ENCODE results near the gene SPEN.
"Not testable (repeated sequence)": the region's sequence is repeated elsewhere in the genome, so short reads cannot be mapped to it uniquely, and the experiment has no call there.

Gene SPEN

DNA sequence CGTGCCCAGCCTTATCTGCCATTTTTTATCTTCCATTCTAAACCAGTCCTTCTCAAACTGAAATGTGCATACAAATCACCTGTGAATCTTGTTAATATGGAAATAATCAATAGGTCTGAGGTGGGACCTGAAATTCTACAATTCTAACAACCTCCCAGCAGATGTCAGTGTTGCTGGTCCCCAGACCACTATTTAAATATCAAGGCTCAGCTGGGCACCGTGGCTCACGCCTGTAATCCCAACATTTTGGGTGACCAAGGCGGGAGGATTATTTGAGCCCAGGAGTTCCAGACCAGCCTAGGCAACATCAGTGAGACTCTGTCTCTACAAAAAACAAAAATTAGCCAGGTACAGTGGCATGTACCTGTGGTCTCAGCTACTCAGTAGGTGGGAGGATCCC is 44.1 kb upstream of the SPEN start:
- H3K4me1 Mint-ChIP-seq = peaks cover 50% of the 10 kb centered on the region
- no peak overlapping the region for H3K4me3 Mint-ChIP-seq
- H3K36me3 Mint-ChIP-seq (ENCODE audit: low read depth) = peaks cover 4% of the 10 kb centered on the region
- no peak overlapping the region for H3K27ac Mint-ChIP-seq
- TF ChIP-seq, protein P1, sequence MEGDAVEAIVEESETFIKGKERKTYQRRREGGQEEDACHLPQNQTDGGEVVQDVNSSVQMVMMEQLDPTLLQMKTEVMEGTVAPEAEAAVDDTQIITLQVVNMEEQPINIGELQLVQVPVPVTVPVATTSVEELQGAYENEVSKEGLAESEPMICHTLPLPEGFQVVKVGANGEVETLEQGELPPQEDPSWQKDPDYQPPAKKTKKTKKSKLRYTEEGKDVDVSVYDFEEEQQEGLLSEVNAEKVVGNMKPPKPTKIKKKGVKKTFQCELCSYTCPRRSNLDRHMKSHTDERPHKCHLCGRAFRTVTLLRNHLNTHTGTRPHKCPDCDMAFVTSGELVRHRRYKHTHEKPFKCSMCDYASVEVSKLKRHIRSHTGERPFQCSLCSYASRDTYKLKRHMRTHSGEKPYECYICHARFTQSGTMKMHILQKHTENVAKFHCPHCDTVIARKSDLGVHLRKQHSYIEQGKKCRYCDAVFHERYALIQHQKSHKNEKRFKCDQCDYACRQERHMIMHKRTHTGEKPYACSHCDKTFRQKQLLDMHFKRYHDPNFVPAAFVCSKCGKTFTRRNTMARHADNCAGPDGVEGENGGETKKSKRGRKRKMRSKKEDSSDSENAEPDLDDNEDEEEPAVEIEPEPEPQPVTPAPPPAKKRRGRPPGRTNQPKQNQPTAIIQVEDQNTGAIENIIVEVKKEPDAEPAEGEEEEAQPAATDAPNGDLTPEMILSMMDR (IDR thresholded peaks at IDR 0.05) = peak; percentile 40
- no peaks in the 10 kb centered on the region for H3K9me3 Mint-ChIP-seq
- peak; percentile 29 for DNase-seq
- peaks cover 7% of the 10 kb centered on the region for H3K27me3 Mint-ChIP-seq (ENCODE audit: low read depth, poor library complexity)

- Mint-ChIP-seq H3K4me3 (no peak overlapping the region), H3K4me1 (peaks cover 50% of the 10 kb centered on the region), H3K36me3 (ENCODE audit: low read depth) (peaks cover 9% of the 10 kb centered on the region), H3K9me3 (no peaks in the 10 kb centered on the region), H3K27ac (no peak overlapping the region), H3K27me3 (ENCODE audit: low read depth, poor library complexity) (peaks cover 7% of the 10 kb centered on the region)
- TF ChIP-seq, protein P1 (IDR thresholded peaks at IDR 0.05) = no peak
- no peak for DNase-seq
These were observed 43.4 kb upstream of the SPEN start for GRCh38 chr1:15804060-15804459.

DNA sequence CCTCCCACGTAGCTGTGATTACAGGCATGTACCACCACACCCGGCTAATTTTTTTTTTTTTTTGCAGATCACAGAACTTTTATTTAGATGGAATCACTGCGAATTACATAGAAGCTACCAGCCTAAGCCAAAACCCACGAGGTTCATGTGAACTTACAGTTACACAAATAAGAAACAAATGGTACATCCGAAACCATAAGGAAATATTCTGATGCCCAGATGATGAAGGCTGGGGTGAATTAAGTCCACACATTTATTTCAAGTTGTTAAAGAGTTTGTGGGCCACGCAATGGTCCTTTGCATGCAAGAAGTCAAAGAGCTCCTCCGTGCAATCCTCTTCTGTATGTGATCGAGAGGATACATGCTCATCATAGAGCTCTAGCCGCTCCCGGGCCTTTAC is 40.4 kb upstream of the SPEN start:
- peaks cover 21% of the 10 kb centered on the region for H3K4me1 Mint-ChIP-seq
- no peak overlapping the region for H3K4me3 Mint-ChIP-seq
- TF ChIP-seq, protein P1 (IDR thresholded peaks at IDR 0.05) = no peak
- peaks cover 7% of the 10 kb centered on the region for H3K27me3 Mint-ChIP-seq (ENCODE audit: low read depth, poor library complexity)
- H3K36me3 Mint-ChIP-seq (ENCODE audit: low read depth) = peaks cover 9% of the 10 kb centered on the region
- H3K9me3 Mint-ChIP-seq = no peaks in the 10 kb centered on the region
- no peak for DNase-seq
- no peak overlapping the region for H3K27ac Mint-ChIP-seq

DNA sequence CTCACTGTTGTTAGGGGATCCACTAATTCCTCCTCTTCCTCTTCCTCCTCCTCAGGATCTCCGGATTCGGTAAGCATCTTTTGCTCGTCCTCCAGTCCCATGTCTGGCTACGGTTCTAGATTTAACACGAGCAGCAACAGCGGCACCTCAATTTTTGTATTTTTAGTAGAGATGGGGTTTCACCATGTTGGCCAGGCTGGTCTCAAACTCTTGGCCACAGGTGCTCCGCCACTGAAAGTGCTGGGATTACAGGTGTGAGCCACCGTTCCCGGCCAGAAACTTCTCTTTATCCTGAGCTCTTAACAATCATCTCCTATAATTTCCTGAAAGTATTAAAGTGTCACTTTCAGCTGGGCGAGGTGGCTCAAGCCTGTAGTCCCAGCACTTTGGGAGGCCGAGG is 40.0 kb upstream of the SPEN start, which contains the start of gene UQCRHL:
Gene UQCRHL, minus strand, starts transcription at position 101 of the 400 bp plus-strand sequence. Its CDS starts 0 bp downstream, at position 101.
- DNase-seq; H3K36me3 Mint-ChIP-seq (ENCODE audit: low read depth); H3K27ac Mint-ChIP-seq; H3K9me3 Mint-ChIP-seq; H3K27me3 Mint-ChIP-seq (ENCODE audit: low read depth, poor library complexity); H3K4me3 Mint-ChIP-seq: not testable (repeated sequence)
- H3K4me1 Mint-ChIP-seq = peaks cover 18% of the 10 kb centered on the region

- Mint-ChIP-seq H3K4me1 (peaks cover 10% of the 10 kb centered on the region), H3K4me3 (no peak overlapping the region), H3K27ac (no peak overlapping the region), H3K36me3 (ENCODE audit: low read depth) (peaks cover 9% of the 10 kb centered on the region), H3K9me3 (no peaks in the 10 kb centered on the region), H3K27me3 (ENCODE audit: low read depth, poor library complexity) (peaks cover 6% of the 10 kb centered on the region)
- TF ChIP-seq, protein P1 (IDR thresholded peaks at IDR 0.05) = no peak
- no peak for DNase-seq
These were observed 38.6 kb upstream of the SPEN start for GRCh38 chr1:15808955-15809354.

GRCh38 chr1:15810073-15810472 is 37.4 kb upstream of the SPEN start:
- Mint-ChIP-seq H3K27ac (no peak overlapping the region), H3K36me3 (ENCODE audit: low read depth) (peaks cover 9% of the 10 kb centered on the region), H3K9me3 (no peaks in the 10 kb centered on the region), H3K27me3 (ENCODE audit: low read depth, poor library complexity) (peaks cover 5% of the 10 kb centered on the region), H3K4me3 (no peak overlapping the region), H3K4me1 (peaks cover 5% of the 10 kb centered on the region)
- TF ChIP-seq, protein P1 (IDR thresholded peaks at IDR 0.05) = no peak
- DNase-seq = no peak

Measured in nephron progenitor cell (in vitro differentiated cells).